HL-60 (cell line): ENCODE results near the gene TJP3.
"Not testable (repeated sequence)": the region's sequence is repeated elsewhere in the genome, so short reads cannot be mapped to it uniquely, and the experiment has no call there.

ENCODE experiments used
- DNase-seq, 2 experiments: peaks; one replicate each; pipeline ENCODE4 v3.0.0-alpha.2; 2010 to 2020; ENCODE audit warnings: low read depth in 1 of 2, low spot score in 1 of 2
- H3K27ac ChIP-seq: fragments of 250-450 bp; sonication (Bioruptor Pico); replicated peaks from 2 replicates; pipeline ENCODE4 v1.5.1; 2020; ENCODE audit warnings: mild to moderate bottlenecking, moderate library complexity
- H3K27me3 ChIP-seq: fragments of 250-450 bp; sonication (Bioruptor Pico); 2 replicates; pipeline ENCODE4 v1.5.1; 2021; ENCODE audit warnings: mild to moderate bottlenecking, moderate library complexity; ENCODE audit not compliant: insufficient read depth, poor library complexity, severe bottlenecking
- H3K4me3 ChIP-seq: replicated peaks from 2 replicates; pipeline ENCODE4 v1.5.1; 2011; ENCODE audit warnings: mild to moderate bottlenecking, control low read depth, low read length; ENCODE audit not compliant: insufficient read depth
- GABPA ChIP-seq: IDR thresholded peaks from 2 replicates; pipeline ENCODE4 v1.6.1; 2012; ENCODE audit warnings: low read depth
- POLR2AphosphoS5 ChIP-seq: IDR thresholded peaks from 2 replicates; pipeline ENCODE4 v1.6.1; 2012; ENCODE audit warnings: low read depth
- SPI1 ChIP-seq: IDR thresholded peaks from 2 replicates; pipeline ENCODE4 v1.6.1; 2012; ENCODE audit warnings: low read depth, mild to moderate bottlenecking, borderline replicate concordance
- TF ChIP-seq, protein P1 (sequence below): IDR thresholded peaks from 2 replicates; pipeline ENCODE4 v1.6.1; 2012; ENCODE audit warnings: low read depth; ENCODE audit not compliant: insufficient replicate concordance
- TF ChIP-seq, protein P2 (sequence below): IDR thresholded peaks from one replicate; pipeline ENCODE4 v1.5.1; 2011; ENCODE audit warnings: low read length, control low read depth, inconsistent platforms; ENCODE audit not compliant: insufficient read depth

Gene TJP3

DNA sequence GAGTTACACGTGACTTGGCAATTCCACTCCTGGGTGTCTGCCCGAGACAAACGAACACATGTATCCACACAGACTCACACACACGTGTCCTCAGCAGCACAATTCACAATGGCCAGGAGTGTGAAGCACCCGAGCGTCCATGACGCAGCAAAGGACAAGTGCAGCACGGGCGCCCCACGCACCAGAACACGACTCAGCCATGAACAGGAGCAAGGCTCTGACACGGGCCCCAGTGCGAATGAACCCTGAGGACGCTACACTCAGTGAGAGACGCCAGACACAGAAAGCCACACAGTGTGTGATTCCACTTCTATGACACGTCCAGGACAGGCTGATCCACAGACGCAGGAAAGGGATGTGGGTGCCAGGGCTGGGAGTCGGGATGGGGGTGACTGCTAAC, 44.3 kb upstream of the TJP3 start:
- TF ChIP-seq SPI1, result no peak
- TF ChIP-seq POLR2AphosphoS5, result no peak
- TF ChIP-seq GABPA, result no peak
- TF ChIP-seq, protein P1, sequence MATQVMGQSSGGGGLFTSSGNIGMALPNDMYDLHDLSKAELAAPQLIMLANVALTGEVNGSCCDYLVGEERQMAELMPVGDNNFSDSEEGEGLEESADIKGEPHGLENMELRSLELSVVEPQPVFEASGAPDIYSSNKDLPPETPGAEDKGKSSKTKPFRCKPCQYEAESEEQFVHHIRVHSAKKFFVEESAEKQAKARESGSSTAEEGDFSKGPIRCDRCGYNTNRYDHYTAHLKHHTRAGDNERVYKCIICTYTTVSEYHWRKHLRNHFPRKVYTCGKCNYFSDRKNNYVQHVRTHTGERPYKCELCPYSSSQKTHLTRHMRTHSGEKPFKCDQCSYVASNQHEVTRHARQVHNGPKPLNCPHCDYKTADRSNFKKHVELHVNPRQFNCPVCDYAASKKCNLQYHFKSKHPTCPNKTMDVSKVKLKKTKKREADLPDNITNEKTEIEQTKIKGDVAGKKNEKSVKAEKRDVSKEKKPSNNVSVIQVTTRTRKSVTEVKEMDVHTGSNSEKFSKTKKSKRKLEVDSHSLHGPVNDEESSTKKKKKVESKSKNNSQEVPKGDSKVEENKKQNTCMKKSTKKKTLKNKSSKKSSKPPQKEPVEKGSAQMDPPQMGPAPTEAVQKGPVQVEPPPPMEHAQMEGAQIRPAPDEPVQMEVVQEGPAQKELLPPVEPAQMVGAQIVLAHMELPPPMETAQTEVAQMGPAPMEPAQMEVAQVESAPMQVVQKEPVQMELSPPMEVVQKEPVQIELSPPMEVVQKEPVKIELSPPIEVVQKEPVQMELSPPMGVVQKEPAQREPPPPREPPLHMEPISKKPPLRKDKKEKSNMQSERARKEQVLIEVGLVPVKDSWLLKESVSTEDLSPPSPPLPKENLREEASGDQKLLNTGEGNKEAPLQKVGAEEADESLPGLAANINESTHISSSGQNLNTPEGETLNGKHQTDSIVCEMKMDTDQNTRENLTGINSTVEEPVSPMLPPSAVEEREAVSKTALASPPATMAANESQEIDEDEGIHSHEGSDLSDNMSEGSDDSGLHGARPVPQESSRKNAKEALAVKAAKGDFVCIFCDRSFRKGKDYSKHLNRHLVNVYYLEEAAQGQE, result no peak
- TF ChIP-seq, protein P2, sequence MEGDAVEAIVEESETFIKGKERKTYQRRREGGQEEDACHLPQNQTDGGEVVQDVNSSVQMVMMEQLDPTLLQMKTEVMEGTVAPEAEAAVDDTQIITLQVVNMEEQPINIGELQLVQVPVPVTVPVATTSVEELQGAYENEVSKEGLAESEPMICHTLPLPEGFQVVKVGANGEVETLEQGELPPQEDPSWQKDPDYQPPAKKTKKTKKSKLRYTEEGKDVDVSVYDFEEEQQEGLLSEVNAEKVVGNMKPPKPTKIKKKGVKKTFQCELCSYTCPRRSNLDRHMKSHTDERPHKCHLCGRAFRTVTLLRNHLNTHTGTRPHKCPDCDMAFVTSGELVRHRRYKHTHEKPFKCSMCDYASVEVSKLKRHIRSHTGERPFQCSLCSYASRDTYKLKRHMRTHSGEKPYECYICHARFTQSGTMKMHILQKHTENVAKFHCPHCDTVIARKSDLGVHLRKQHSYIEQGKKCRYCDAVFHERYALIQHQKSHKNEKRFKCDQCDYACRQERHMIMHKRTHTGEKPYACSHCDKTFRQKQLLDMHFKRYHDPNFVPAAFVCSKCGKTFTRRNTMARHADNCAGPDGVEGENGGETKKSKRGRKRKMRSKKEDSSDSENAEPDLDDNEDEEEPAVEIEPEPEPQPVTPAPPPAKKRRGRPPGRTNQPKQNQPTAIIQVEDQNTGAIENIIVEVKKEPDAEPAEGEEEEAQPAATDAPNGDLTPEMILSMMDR, result no peak
- Histone ChIP-seq H3K27ac (no peak overlapping the region), H3K27me3 (no peaks in the 10 kb centered on the region), H3K4me3 (no peak overlapping the region)
- DNase-seq, result no peak

DNA sequence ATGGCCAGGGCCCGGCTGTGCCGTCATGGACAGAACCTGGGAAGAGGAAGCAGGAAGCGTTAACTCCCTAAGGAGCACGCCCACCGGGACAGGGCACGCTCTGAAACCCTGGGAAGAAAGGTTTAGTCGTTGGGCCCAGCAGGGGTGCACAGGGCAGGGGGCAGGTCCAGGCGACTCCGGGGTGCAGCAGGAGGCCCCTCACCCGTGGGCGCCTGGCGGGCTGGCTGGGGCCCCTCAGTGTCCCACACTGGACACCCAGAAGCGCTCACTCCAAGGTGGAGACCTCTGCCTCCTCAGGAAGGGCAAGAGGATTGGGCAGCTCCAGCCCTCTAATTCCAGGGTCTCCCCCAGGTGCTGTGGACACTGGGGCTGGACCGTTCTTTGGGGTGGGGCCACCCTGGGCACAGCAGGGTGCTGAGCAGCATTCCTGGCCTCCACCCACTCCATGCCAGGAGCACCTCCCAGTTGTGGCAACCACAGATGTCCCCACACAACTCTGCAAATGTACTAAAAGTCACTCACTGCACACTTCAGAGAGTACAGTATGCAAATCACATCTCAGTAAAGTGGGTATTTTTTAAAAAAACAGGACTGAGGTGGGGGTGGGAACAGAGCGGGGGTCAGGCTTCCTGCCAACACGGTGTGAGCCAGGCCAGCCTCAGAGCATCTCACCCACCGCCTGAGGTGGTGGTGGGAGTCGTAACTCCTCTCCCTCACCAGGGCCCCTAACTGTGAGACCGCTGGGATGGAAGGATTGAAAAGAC, 43.1 kb upstream of the TJP3 start:
- no peaks in the 10 kb centered on the region for H3K27me3 ChIP-seq
- H3K4me3 ChIP-seq, result no peak overlapping the region
- no peak for DNase-seq
- no peak for TF ChIP-seq POLR2AphosphoS5
- TF ChIP-seq, protein P1, result no peak
- TF ChIP-seq SPI1, result no peak
- no peak for TF ChIP-seq GABPA
- no peak overlapping the region for H3K27ac ChIP-seq

DNA sequence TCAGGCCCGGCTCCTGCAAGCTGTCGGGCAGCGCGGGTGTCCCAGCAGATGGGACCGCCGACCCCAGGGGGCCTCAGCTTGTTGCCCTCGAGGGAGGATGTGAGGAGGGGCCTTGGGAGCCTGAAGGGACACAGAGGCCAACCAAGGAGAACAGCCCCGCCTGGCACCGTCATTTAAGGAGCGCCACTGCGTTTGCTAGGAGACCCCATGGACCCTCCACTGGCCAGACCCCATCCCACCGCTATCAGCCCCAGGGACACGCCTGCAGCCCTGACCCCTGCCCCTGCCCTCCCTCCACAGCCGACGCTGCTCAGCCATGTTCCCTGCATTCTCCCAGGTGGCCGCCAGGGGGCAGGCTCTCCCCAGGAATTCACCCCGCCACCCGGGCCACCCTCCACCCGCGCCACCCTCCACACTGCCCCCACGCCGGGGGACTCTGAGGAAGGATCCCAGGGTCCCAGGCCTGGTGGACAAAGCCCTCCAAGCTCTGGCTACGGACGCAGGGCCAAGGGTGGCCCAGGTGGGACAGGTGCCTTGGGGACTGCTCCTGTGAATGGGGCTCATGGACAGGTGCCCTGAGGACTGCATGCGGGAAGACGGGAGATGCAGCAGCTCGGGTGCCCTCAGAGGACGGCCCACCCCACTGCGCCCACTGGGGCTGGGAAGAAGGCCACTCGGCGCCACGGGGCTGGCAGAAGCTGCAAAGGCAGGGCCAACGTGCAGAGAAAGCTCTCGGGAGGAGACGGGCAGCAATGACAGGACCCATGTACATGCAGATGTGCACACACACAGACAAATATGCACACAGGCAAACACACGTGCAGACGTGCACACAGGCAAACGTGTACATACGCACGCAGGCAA, 42.3 kb upstream of the TJP3 start:
- no peak overlapping the region for H3K4me3 ChIP-seq
- no peaks in the 10 kb centered on the region for H3K27me3 ChIP-seq
- DNase-seq, result peak in 1 of 2 experiments; percentile 51
- no peak overlapping the region for H3K27ac ChIP-seq
- TF ChIP-seq GABPA, result no peak
- TF ChIP-seq, protein P2, result peak; percentile 71

DNA sequence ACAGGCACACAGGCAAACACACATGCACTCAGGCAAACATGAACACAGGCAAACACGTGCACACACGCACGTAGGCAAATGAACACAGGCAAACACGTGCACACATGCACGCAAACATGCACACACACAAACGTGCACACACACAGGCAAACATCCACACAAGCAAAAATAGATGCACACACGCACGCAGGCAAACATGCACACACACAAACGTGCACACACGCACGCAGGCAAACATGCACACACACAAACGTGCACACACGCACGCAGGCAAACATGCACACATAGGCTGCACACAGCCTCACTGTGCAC, 41.7 kb upstream of the TJP3 start:
- H3K27me3 ChIP-seq, DNase-seq, H3K27ac ChIP-seq, H3K4me3 ChIP-seq: not testable (repeated sequence)
